GM18868 (cell line): ENCODE measurements around the gene SLC22A23.

Experiments
- ATAC-seq: cut with Tn5 transposase; IDR thresholded peaks from one replicate; pipeline ENCODE4 v1.9.1; 2021; ENCODE audit warnings: mild to moderate bottlenecking, moderate library complexity; ENCODE audit not compliant: unreplicated experiment

Gene SLC22A23

DNA sequence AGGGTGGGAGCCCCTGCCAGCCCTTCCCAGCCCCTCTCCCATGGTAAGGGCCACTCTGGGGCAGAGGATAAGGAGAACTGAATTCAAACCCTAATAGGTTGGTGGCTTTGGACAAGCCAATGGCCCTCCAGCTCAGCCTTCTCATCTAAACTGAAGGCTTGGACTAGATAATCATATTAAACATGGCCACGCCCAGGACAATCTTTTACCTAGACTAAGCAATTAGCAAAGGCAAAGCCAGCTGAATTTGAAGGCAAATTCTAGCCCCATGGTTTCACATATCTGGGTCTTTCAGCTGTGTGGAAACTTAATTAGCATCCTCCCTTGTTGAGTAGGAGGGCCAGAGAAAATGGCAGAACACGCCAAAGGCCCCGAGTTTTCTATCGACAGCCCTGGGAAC is 10.7 kb downstream of the SLC22A23 start:
- ATAC-seq = no peak

DNA sequence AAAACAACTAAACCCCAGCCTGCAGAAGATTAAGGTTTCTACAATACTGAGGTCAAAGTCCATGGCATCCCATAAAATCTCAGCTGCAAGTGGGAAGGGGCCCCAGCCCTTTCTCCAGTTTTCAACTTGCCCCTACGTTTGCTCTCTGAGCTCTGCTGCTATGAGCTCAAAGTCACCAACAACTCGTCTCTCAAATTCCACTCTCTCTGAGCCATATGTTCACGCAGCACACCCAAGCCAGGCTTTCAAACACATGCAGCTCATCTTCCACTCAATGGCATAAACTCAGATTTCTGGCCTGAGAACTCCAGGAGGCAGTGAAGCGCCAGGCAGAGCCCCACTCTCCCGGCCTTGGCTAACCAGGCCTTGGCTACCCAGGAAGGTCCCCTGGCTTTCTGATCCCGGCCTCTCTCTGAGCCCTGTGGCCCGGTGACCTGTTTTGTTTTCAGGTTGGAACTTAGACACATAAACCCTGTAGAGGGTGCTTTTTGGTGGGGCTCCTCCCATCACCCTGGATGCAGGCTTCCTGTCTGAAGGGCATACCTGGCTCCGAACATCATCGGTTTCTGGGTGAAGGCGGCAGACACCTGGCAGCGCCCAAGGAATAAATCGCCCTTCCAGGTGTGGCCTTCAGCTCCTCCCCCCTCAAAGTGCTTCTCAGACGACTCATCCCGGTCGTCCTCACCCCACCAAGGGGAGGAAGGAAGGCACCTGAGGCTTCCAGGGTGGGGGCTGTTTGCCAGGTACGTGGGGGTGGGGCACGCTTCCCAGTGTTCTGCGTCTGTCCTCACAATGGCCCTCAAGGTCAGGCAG is 12.4 kb downstream of the SLC22A23 start:
- no peak for ATAC-seq

- ATAC-seq = no peak
Measured at GRCh38 chr6:3443221-3443515, 13.7 kb downstream of the SLC22A23 start.

GRCh38 chr6:3442431-3443220 is 14.2 kb downstream of the SLC22A23 start:
- ATAC-seq = no peak

GRCh38 chr6:3440911-3441310 is 15.9 kb downstream of the SLC22A23 start:
- no peak for ATAC-seq

GRCh38 chr6:3439961-3440360 is 16.9 kb downstream of the SLC22A23 start:
- no peak for ATAC-seq

DNA sequence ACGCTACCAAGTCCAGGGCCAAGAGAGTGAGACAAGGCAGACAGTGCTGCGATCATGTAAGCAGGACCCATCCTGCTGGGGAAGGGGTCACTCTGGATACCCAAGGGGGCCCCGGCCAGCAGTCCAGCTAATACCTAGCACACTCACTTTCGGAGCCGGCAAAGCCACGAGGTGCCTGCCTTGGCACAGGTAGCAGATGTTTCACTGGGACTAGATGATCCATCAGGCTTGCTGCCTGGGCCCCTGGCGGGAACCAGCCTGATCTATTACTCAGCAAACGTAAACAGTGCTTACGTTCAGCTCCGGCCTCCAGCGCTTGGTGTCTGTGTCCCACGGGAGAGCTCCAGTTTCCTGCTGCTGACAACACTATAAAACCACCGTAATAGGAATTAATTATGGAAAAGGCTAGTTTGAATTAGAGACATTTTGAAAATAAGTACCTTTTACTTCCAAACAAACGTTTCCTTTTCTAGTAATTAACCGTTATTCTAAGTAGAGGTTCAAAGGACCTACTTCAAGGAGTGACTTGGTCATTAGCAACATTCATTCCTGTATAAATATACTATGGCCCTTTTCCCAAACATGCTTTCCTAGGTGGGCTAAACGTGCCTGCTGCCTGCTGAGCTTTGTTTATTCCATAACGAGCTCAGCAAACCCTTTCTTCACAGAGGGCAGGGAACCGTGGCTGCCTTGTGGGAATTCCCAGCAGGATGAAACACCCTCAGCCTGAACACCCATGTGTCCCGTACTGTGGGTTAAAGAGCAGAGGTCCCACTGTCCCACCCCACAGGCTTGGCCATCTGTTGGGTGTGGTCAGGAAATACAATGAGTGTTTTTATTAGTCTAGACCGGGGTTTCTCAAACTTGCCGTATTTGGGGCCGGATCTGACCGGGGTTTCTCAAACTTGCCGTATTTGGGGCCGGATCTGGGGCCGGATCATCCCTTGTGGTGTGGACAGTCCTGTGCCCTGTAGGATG is 18.4 kb downstream of the SLC22A23 start:
- no peak for ATAC-seq

DNA sequence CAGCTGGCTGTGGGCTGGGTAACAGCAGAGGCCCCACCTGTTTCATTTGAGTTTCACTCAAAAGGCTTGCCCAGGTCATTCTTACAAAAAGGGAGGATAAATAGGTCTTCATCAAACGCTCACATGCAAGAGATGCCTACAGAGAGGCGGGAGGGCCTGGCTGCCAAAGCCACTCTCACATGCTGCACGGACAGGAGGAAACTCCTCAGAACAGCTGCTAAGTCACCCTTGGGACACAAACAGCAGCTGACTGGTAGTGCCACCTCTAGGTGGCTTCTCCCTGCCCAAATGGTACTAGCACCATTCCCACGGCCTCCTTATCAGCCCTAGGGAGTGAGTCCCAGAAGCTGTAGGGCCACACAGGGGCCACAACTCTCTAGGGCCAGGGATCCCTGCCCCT is 23.8 kb downstream of the SLC22A23 start:
- peak; percentile 52 for ATAC-seq

DNA sequence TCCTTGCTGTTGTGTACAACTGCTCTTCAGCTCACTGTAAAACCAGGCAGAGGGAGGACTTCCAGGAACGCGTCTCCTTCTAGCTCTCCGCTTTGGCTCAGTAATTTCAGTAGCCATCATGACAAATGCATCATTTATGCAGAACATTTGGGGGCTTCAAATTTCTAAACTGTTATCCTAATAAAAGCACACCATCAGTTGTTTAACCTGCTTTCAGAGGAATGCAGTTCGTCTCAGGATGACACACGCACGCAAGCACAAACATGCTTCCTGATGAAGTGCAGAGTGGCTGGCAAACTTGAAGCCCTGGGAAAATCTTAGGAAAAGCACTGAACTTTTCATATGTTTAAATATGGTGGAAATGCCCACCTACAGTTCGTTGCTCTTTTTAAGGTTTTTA is 24.4 kb downstream of the SLC22A23 start:
- ATAC-seq = no peak

- ATAC-seq = no peak
Measured at GRCh38 chr6:3431994-3432393, 24.9 kb downstream of the SLC22A23 start.

GRCh38 chr6:3429211-3429610 is 27.6 kb downstream of the SLC22A23 start:
- no peak for ATAC-seq

GRCh38 chr6:3428700-3429099 is 28.1 kb downstream of the SLC22A23 start:
- ATAC-seq = no peak

GRCh38 chr6:3428247-3428646 is 28.6 kb downstream of the SLC22A23 start:
- ATAC-seq = no peak

DNA sequence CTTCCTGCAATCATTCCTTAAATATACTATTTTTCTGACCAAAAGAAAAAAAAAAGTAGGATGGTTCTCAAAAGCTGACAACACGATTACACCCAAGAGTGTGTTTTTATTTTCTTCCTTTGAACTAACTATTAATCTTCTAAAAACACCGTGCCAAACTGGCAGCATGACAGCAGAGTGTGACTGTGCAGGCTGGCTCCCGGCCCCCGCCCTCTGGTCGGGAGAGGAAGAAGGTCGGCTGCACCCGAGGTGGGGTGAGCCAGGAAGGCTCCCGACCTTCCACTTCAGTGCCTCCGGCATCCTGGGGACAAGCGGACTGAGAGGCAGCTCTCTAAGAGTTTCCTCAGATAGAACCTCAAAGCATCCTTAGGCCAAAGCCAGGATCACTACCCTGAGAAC is 29.2 kb downstream of the SLC22A23 start:
- no peak for ATAC-seq

GRCh38 chr6:3426927-3427686 is 29.7 kb downstream of the SLC22A23 start:
- ATAC-seq = no peak

DNA sequence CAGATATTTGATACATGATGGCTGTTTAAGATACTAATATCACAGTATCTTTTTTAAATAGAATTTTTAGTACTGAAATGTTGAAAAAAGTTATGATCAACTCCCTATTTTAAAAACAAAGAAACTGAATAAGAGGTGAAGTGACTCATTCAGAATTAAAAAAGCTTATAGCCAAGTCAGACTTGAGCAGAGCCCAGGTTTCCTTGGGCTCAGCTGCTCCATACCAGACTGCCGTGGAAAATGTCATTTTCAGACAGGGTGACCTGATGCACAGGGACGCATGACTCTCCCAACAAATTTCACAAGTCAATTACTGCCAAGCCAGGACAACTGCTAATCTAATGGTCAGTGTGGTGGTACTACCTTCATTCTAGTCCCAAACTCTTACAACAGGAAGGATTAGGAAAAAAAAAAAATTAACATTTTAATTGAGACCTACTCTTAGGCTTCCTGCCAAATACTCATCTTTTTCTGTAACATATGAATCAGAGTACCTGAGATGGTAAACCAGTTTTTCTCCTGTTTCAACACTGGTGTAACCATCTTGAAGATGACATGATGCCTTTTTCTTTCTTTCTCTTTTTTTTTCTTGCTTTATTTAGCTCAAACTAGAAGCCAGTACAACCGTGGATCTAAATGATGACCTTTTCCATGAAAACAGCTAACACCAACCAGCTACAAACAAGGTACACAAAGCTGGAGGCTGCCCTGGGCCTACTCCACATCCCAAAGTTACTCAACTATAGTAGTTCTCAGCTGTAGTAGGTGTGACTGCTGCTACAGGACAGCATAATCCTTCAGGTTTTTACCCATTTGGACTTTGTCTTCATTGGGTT is 30.5 kb downstream of the SLC22A23 start:
- no peak for ATAC-seq

DNA sequence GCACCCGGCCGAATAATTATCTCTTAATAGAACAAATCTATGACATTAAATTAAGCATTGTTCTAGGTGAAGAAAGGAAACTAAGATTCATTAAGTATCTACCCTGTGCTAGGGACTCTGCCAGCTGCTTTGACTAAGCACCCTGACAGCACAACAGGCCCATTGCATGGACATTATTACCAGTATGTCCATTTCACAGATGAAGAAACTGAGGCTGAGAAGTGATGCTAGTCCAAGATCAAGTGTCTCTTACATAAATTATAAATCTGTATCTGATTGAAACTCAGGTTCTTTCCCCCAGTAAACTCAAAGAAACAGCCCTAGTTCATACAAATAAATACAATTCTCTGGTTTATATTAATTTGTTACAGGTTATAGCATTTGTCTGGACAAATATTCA is 31.3 kb downstream of the SLC22A23 start:
- ATAC-seq = no peak

DNA sequence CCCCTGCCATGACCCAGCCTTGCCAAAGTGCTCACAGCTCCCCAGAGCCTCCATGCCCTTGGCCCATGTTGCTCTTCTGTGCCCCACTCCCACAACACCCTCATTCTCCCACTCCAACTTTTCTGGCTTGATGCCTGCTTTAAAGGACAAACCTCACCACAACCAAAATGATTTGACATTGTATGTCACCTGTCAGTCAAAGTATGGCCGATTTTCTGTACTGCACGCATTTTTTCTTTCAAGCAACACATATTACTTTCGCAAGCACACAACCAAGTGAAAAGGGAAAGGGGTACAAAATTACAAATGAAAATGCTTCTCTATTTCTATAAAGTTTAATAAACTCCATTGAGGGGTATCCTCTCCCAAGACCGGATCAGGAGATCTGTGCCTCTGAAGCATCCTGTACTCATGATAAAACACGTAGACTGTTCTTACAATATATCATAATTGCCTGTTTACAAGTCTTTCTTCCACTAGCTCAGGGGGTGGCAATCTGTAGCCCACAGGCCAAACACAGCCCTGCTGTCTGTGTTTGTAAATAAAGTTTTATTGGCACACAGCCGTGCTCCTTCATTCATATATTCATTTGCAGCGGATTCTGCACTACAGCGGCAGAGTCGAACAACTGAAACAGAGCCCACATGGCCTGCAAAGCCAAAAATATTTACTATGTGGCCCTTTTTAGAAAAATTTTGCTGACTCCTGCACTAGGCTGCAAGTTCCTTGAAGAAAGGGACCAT is 32.5 kb downstream of the SLC22A23 start:
- ATAC-seq = no peak
